CD4-positive, alpha-beta T cell treated with Interleukin-6 for 4 hours (primary cell): Measurements from ENCODE around the gene SFMBT1.

Experiments
- DNase-seq: peaks from one replicate; pipeline ENCODE4 v3.0.0-alpha.2; 2020; ENCODE audit warnings: mixed read lengths

SFMBT1 gene

GRCh38 chr3:52915294-52915693 lies 130.6 kb downstream of the SFMBT1 start:
- no peak for DNase-seq

GRCh38 chr3:52912885-52913731 lies 132.8 kb downstream of the SFMBT1 start:
- DNase-seq = no peak

GRCh38 chr3:52910823-52911222 lies 135.1 kb downstream of the SFMBT1 start:
- DNase-seq = no peak

GRCh38 chr3:52907497-52907896 lies 138.4 kb downstream of the SFMBT1 start:
- no peak for DNase-seq

GRCh38 chr3:52904552-52904951 lies 141.3 kb downstream of the SFMBT1 start:
- DNase-seq = no peak

GRCh38 chr3:52904000-52904399 lies 141.9 kb downstream of the SFMBT1 start:
- no peak for DNase-seq

GRCh38 chr3:52897130-52898122 lies 148.4 kb downstream of the SFMBT1 start, which contains the start of gene STIMATE:
Gene STIMATE (minus strand): TSS chr3:52897548. CDS start chr3:52897450, 98 bp downstream.
- DNase-seq = peak; percentile 92

GRCh38 chr3:52896613-52897012 lies 149.3 kb downstream of the SFMBT1 start:
- no peak for DNase-seq

GRCh38 chr3:52896151-52896550 lies 149.7 kb downstream of the SFMBT1 start:
- DNase-seq = no peak

- peak; percentile 17 for DNase-seq
Observed at GRCh38 chr3:52895418-52895817, 150.5 kb downstream of the SFMBT1 start.

GRCh38 chr3:52894756-52895155 lies 151.1 kb downstream of the SFMBT1 start:
- DNase-seq = no peak

- DNase-seq = no peak
Observed at GRCh38 chr3:52893723-52894122, 152.2 kb downstream of the SFMBT1 start.

- peak; percentile 41 for DNase-seq
Observed at GRCh38 chr3:52892625-52893311, 153.1 kb downstream of the SFMBT1 start.

GRCh38 chr3:52892290-52892624 lies 153.6 kb downstream of the SFMBT1 start:
- no peak for DNase-seq

- no peak for DNase-seq
Observed at GRCh38 chr3:52891615-52892081, 154.2 kb downstream of the SFMBT1 start.

- DNase-seq = peak; percentile 23
Observed at GRCh38 chr3:52891164-52891563, 154.7 kb downstream of the SFMBT1 start.

GRCh38 chr3:52890735-52891134 lies 155.1 kb downstream of the SFMBT1 start:
- peak; percentile 50 for DNase-seq

- no peak for DNase-seq
Observed at GRCh38 chr3:52889901-52890300, 156.0 kb downstream of the SFMBT1 start.

- DNase-seq = no peak
Observed at GRCh38 chr3:52887166-52887565, 158.7 kb downstream of the SFMBT1 start.

- no peak for DNase-seq
Observed at GRCh38 chr3:52886049-52886730, 159.7 kb downstream of the SFMBT1 start.

- no peak for DNase-seq
Observed at GRCh38 chr3:52882377-52882776, 163.5 kb downstream of the SFMBT1 start.

GRCh38 chr3:52881871-52882270 lies 164.0 kb downstream of the SFMBT1 start:
- no peak for DNase-seq
